Cerebellar cortex (tissue), 1 donor: ENCODE measurements around the gene DENND4C.
"Not testable (repeated sequence)": the region's sequence is repeated elsewhere in the genome, so short reads cannot be mapped to it uniquely, and the experiment has no call there.

Experiments
- DNase-seq: peaks from one replicate; pipeline ENCODE4 v3.0.0-alpha.2; 2015; ENCODE audit warnings: low spot score

The DENND4C gene

DNA sequence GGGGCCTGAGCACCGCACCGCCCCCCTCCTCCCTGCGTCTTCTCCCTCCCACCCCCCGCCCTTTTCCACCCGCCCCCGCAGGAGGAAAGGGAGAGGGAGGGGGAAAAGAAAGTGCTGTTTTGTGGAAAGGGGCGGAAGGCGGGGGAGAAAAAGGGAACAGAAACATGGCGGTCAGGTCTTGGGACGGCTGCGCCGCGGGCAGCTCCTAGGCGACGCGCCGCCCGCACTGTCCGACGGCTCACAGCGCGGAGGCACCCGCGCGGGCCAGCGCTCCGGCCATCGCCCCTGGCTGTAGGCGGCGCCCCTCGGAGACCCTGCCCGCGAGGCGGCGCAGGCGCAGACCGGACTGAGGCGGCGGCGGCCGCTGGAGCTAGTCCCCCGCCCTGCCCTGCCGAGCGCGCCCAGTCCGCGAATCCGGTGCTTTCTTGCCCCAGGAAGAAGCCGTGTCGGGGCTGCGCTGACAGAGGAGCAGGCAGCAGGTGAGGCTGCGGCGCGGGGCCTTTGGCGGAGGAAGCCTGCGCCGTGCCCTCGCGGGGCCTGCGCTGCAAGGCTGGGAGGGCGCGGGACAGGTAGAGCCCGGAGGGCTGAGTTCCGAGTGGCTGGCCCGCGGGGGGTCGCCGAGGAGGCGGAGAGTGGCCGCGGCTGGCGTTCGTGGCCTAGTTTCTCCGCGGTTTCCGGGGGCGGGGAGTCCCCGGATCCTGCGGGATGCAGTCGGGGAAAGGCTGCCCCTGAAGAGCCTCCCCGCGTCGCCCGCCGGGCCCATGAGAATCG is at the start of gene DENND4C:
Gene DENND4C (plus strand): TSS at position 339 of the 771 bp plus-strand sequence. CDS start 45,482 bp downstream, outside the sequence.
- peak; percentile 87 for DNase-seq

DNA sequence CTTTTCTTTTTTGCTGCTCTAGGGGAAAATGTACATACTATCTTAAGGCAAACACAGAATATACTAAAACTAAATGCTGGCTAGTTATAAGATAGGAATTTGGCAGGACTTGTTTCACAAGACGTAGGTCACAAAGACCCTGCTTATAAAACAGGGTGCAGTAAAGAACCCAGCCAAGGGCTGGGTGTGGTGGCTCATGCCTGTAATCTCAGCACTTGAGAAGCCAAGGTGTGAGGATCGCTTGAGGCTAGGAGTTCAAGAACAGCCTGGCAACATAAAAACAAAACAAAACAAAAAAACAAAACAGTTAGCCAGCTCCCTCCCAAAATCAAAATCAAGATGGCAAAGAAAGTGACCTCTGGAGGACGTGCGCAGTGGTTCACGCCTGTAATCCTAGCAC is 49.5 kb upstream of the DENND4C start:
- DNase-seq, result no peak

DNA sequence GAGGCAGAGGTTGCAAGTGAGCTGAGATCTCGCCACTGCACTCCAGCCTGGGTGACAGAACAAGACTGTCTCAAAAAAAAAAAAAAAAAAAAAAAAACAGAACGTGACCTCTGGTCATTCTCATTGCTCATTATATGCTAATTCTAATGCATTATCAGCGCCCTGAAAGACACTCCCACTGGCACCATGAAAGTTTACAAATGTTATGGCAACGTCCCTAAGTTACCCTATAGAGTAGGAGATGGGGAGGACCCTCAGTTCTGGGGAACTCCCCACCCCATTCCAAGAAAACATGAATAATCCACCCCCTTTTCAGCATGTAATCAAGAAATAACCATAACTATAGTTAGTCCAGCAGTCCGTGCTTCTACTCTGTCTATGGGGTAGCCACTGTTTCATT is 48.9 kb upstream of the DENND4C start:
- no peak for DNase-seq

DNA sequence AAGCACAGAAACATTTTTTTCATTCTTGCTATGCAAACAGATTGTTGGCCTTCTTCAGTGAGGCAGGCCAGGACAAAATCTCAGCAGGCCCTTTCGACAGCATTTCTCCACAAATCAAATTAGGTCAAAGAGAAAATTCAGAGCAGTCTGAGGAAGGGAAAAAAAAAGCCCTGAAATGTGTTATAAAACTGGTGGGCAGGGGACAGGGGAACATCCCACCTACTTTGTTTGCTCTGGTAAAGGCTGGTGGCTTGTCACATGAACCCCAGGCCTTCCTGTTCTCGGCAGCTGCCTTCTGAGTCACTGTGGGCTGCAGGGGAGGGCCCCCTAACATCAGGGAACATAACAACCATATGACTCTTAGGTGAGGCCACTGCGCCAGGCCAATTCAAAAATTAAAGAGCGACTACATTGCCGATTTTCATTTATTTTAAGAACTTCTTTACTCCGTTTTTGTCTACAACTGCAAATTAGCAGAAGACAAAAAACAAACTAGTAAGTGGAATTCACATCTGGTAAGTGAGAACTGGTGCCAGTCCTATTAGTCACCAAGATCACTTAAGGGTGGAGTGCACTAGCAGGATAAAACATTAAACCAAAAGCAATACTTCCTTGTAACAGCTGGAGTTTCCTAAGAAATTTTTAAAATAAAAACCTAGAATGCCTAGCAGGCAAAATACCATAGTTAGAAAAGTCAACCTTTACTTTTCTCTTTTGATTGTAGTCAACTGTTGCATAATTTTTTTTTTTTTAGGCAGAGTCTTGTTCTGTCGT is 46.2 kb upstream of the DENND4C start:
- peak; percentile 65 for DNase-seq

DNA sequence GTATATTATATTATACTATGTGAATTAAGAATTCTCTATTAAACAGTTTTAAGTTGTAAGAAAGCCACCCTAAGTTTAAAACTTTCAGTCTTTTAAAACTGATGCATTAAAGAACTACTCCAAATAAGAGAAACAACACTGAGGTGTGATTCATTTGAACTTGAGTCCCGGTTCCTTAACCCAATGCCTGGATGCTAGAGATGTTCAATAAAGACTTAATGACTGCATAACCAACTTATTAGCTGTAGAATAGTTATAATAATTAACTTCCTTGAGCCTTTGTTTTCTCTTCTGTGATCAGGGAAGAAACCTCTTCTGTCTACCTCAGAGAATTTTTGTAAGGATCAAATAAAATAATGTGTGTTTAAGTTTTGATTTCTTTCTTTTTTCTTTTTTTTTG is 45.3 kb upstream of the DENND4C start:
- DNase-seq, result no peak

DNA sequence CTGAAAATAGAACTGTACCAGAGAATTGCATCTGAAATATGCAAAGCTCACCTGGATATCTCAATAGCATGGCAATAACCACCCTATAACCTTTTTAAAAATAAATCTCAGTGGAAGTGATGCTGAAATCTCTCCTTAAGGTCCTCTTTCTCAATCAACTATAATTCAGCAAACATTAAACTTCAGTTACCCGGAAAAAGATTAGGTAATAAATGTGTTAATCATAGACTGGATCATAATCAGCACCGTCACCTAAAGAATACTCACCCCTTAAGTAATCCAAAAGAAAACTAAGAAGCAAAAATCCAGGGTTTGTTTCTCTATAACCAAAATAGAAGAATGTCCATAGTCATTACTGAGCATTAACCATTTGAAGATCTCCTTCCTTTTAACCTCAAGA is 44.3 kb upstream of the DENND4C start:
- DNase-seq, result no peak

DNA sequence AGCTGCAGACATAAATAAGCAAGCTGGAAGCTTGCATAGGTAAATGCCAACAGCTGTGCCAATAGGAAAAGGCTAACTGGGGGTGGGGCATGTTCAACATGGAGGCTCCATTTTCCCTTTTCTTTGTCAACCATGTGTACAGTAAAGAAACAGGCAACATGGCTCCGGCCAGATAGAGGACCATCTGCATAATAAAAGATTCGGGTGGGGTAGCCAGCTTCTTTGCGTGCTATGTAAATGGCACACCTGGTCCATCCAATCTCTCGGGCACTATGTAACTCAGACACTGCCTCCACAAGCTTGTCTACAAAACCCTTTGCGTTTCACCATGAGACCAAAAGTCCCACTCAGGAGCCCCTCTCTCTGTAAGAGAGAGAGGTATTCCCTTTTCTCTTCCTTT is 41.7 kb upstream of the DENND4C start:
- DNase-seq, result no peak

DNA sequence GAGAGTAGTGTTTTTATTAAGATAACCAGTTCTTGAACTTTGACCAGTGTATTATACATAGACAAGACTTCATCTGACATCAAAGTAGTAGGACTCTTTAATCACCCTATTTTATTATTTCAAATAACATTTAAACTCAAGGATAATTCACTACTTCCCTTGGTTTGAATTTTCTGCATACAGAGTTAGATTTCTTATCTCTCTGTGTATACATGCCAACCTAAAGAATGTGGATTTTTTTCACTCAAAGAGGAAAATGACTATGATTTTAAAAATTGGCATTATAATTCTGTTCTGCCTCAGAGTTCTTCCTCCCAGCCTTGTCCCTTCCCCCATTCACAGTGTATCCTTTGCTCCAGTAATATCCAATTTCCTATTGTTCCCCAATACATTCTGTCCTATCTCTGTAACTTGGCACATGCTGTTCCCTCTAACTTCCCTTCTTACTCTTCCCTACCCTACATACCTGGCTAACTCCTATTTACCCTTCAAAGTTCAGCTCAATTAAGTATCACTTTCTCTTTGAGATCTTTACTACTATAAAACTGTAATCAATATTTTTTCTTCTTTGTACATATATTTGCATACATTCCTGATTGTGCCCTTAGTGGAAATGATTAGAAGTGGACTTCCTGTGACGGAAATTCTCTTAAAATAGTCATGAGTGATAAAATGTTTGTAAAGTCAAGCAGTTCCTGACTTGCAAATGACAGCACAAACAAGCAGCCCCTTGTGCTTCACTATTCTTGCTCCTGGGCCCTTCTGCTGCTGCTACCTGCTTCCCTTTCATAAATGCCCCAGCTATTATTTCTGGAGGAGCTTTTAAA is 38.1 kb upstream of the DENND4C start:
- no peak for DNase-seq

DNA sequence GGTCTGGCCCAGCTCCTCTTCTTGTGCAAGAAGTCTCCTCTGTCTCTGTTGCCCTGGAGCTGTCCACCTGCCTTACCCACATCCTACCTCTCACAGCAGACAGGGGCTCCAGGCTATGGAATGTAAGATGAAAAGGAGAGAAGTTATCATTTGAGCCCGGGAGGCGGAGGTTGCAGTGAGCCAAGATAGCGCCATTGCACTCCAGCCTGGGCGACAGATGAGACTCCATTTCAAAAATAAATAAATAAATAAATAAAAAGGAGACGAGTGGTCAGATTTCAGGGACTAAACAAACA is 37.5 kb upstream of the DENND4C start:
- no peak for DNase-seq

DNA sequence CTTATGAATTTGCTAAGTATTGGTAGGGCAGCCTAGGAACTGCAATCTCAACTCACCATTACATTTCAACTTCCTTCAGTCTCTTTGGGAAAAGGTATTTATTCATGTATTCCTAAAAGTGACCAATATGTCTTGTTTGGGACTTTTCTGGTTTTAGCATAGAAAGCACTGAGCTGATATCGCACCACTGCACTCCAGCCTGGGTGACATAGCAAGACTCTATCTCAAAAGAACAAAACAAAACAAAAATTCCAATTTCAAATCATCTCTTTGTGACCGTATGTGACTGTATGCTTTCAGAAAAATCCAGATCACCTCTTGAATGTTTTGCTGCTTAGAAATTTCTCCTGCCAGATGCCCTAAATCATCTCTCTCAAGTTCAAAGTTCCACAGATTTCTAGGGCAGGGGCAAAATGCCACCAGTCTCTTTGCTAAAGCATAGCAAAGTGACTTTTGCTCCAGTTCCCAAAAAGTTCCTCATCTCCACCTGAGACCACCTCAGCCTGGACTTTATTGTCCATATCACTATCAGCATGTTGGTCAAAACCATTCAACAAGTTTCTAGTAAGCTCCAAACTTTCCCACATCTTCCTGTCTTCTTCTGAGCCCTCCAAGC is 37.0 kb upstream of the DENND4C start:
- not testable (repeated sequence) for DNase-seq

DNA sequence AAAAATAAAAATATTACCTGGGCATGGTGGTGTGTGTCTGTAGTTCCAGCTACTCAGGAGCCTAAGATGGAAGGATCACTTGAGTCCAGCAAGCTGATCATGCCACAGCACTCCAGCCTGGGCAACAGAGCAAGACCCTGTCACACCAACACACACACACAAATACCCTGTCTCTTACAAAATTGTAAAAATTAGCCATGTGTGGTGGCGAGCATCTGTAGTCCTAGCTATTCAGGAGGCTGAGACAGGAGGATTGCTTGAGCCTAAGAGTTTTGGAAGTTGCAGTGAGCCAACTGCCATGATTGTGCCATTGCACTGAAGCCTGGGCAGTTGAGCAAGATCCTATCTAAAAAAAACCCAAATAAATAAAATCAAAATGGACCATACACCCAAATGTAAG is 32.1 kb upstream of the DENND4C start:
- no peak for DNase-seq

DNA sequence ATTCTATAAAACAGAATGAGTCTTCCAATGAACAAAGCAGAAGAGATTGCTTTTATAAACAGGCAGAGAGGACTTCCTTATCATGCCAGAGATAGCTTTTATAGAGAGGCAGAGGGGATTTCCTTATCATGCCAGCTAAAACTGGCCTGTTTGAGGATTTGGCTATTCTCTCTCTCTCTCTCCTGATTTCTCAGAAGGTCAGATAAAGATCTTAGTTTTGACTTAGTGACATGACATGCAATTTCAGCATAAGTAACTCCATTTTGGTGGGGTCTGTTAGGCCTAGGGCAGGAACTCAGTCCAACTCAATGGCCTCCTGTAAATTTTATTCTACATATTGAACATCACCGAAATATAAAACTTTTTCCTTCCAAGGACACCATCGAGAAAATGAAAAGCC is 31.5 kb upstream of the DENND4C start:
- no peak for DNase-seq

DNA sequence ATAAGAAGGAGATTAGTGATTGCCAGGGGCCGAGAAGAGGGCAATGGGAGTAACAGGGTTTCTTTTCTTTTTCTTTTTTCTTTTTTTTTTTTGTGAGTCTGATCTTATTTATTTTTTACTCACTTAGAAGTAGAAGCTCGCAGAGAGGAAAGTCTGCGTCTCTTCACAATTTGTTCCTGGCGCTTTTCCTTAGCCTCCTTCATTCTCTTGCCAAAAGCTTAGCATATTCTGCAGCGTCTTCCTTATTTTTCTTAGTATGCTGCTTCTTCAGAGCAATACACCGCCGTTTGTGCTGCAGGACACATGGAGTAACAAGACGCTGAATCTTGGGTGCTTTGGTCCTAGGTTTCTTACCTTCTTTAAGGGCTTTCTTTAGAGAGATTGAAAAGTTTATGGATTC is 30.3 kb upstream of the DENND4C start:
- no peak for DNase-seq

DNA sequence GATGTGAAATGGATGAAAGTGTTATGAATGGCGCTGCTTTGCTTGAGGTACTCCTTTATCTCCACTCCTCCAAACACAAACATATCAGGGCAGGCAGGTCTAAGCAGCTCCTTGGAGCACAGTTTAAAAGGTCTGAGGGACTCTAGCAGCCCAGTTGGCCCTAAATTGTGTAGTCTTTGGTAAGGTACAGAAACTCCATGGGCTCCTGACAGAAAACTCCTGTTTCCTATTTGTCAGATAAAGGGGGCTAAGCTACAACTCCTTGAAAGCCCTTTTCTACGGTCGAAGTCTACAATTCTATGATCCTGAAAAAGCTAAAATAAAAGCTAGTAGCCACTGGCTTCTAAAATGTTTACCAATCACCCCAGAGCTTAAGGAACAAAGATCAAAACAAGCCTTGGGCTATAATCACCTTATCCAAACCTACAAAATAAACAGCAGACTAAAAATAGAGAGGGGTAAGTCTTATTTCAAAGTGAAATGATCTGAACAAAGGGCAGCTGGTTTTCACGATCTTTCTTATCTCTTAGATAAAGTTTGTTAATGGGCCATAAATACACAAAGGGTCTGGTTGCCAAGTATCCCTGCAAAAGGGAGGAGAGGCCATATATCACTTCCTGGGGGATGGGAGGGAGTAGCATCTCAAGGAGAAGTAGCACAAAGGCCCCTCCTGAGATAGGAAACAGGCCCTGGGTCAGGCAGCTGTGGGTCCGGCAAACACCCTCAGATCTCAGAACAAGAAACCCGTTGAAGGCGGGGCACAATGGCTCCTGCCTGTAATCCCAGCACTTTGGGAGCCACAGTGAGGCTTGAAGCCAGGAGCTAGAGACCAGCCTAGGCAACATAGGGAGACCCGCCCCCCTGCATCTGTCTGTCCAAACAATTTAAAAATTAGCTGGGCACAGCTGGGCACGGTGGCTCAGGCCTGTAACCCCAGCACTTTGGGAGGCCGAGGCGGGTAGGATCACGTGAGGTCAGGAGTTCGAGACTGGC is 28.3 kb upstream of the DENND4C start:
- DNase-seq, result no peak

DNA sequence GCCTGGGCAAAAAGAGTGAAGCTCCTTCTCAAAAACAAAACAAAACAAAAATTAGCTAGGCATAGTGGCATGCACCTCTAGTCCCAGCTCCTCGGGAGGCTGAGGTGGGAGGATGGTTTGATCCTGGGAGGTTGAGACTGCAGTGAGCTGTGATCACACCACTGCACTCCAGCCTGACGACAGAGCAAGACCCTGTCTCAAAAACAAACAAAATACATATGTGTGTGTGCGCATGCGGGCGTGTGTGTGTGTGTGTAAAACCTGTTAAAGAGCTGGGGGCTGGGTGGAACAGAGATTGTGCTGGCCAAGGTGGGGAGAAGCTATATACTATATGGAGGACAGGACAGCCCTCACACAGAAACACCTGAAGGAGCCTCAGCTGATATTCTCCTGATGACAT is 27.4 kb upstream of the DENND4C start:
- DNase-seq, result no peak

DNA sequence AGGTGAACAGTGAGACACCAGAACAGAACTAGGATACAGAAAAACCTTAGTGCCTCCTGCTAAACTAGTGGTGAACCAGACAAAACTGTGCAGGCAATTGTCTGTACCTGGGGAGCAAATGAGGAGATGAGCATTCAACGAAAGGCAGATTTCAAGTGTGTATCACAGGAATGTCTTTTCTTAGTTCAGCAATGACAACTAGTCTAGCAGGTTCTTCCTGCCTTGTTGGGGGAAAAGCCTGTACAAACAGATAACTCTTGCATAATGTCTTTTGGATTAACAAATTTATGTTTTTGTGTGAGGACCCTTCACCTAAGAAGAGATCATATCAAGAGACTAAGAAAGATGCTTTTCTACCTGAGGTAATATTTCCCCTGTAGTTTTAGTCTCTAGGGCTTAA is 21.8 kb upstream of the DENND4C start:
- no peak for DNase-seq

DNA sequence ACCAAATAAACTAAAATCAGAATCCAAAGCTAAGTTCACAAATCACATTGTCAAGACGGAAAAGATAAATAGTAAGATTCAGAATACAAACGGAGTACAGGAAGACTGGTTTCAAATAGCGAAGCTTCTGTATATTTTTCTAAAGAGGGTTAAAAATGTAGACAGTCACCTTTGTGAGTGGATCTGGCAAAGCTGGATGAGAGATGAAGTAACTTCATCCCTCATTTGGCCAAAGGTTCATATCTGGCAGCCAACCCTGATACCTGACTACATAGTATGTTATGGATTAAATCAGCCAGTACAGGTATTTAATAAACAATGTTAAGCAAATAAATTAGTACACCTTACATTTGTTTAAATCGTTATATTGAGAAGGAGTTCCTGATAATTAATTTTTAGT is 21.3 kb upstream of the DENND4C start:
- no peak for DNase-seq

DNA sequence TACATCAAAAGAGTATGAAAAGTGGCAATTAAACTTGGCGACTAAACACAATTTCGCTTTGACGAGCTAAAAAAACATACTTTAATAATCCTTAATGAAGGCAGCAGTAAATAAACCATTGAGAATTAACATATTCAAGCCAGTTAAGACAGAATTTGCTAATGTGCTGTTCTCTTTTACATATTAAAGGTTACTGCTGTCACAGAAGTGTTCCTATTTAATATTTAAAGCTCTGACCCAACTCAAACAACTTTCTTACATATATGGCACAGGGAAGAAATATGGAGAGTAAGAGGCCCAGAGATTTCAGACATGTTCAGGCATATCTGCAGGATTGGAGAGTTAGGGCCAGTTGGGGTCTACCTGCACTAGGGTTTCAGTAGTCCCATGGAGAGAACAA is 16.7 kb upstream of the DENND4C start:
- DNase-seq, result no peak

DNA sequence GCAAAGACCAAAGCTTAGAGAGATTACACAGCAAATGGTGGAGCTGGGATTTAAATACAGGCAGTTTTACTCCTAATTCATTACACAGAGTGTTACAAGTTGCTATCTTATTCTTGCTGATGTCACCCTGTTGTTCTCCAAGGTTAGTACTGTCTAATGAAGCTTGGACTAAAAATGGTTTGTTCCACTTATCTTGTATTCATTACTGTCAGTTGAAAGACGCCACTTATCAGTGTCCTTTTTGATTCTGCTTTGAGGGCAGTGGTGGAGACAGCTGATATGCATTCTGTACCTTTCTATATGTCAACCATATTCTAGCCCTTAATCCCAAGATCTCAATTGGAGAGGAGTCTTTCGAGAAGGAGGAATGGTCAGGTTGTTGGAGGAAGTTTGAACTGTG is 14.0 kb upstream of the DENND4C start:
- DNase-seq, result no peak

DNA sequence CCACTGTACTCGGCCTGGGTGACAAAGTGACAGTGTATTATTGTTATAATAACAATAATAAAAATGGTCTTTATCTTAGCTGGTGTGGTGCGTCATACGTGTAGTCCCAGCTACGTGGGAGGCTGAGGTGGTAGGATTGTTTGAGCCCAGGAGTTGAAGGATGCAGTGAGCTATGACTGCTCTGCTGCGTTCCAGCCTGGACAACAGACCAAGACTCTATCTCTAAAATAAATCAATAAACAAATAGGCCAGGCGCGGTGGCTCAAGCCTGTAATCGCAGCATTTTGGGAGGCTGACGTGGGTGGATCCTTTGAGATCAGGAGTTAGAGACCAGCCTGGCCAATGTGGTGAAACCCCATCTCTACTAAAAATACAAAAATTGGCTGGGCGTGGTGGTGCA is 9.2 kb upstream of the DENND4C start:
- no peak for DNase-seq

DNA sequence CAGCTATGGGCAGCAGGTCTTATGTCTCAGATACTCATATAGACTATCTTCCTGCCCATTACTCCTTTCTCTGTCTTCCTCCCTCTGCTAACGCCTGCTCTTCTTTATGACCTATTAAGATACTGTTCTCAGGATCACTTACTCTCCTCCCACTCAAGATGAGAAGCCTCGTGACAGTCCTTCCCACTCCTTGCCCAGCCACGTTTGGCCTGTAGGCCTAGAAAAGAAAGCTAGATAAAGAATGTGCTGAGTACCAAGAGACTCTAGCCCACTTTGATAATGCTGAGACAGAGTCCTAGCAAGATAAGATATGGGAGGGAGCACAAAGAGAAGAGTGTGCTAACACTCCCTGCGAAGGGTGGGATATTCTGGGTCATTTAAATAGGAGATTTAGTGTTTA is 6.8 kb upstream of the DENND4C start:
- DNase-seq, result no peak
